Vagina (tissue), 2 donors: Measurements from ENCODE around the gene VAV3. TPM values are rescaled to one million over a fixed set of nuclear protein-coding genes. Genes with fewer than 3 reads are reported as not detected.

ENCODE experiments used
- DNase-seq, 2 donors: peaks; one replicate each; pipeline ENCODE4 v3.0.0-alpha.2; 2017; ENCODE audit errors: extremely low spot score in 2 of 2
- H3K27ac ChIP-seq: fragments of 200-600 bp; sonication (generic); one replicate; pipeline ENCODE4 v1.5.1; 2019
- H3K27me3 ChIP-seq: fragments of 200-600 bp; sonication (generic); one replicate; pipeline ENCODE4 v1.5.1; 2019
- H3K36me3 ChIP-seq, 2 donors: fragments of 200-600 bp; sonication (generic); one replicate each; pipeline ENCODE4 v1.5.1; 2017 to 2019
- H3K4me1 ChIP-seq: fragments of 200-600 bp; sonication (generic); one replicate; pipeline ENCODE4 v1.5.1; 2019
- H3K4me3 ChIP-seq, 2 donors: fragments of 200-600 bp; sonication (generic); 1 replicate in 1 of 2; 2 replicates in 1 of 2; pipeline ENCODE4 v1.5.1; 2016 to 2019
- H3K9me3 ChIP-seq: fragments of 200-600 bp; sonication (generic); one replicate; pipeline ENCODE4 v1.5.1; 2019
- CTCF ChIP-seq, 3 experiments: fragments of 450-650 bp in 2 of 3; fragments of 200-600 bp in 1 of 3; sonication (generic) in 1 of 3; IDR thresholded peaks; one replicate each; pipeline ENCODE4 v1.5.1; 2017 to 2019; ENCODE audit warnings: antibody characterized with exemption in 3 of 3, mild to moderate bottlenecking in 2 of 3, moderate library complexity in 2 of 3
- POLR2A ChIP-seq, 2 donors: fragments of 450-650 bp; IDR thresholded peaks; one replicate each; pipeline ENCODE4 v1.6.1; 2017; ENCODE audit warnings: antibody characterized with exemption in 2 of 2, mild to moderate bottlenecking in 2 of 2, moderate library complexity in 2 of 2
- POLR2AphosphoS5 ChIP-seq, 2 donors: sonication (generic); formaldehyde crosslinking; IDR thresholded peaks; one replicate each; pipeline ENCODE4 v1.9.0; 2017; ENCODE audit warnings: antibody characterized with exemption in 2 of 2, mild to moderate bottlenecking in 2 of 2, low read depth in 1 of 2; ENCODE audit not compliant: insufficient read depth in 1 of 2
- intact Hi-C: fragments of 100-400 bp; cut with DNase I; formaldehyde crosslinking; loops from one replicate; pipeline ENCODE4 v1.15.1; 2023
- total RNA-seq: library from RNA; depleted of rRNA; stranded (reverse); fragments of >200 nt; gene quantifications from one replicate; pipeline ENCODE4 v1.2.3, GENCODE V29; 2016

The VAV3 gene
- total RNA-seq, 1 donor from 2014 or later = 67.5 TPM

GRCh38 chr1:107952989-107953388 lies 12.0 kb downstream of the VAV3 start:
- H3K36me3 ChIP-seq = no peaks in the 10 kb centered on the region
- H3K27me3 ChIP-seq = no peaks in the 10 kb centered on the region
- intact Hi-C loops = no loop called here
- TF ChIP-seq POLR2AphosphoS5 (IDR thresholded peaks at IDR 0.05; ENCODE audit: insufficient read depth in 1 of 2, low read depth in 1 of 2) (no peak), CTCF (IDR thresholded peaks at IDR 0.05) (no peak), POLR2A (IDR thresholded peaks at IDR 0.05) (no peak)
- H3K9me3 ChIP-seq = no peaks in the 10 kb centered on the region
- no peaks in the 10 kb centered on the region for H3K4me1 ChIP-seq
- DNase-seq = no peak
- H3K4me3 ChIP-seq = no peak overlapping the region
- no peak overlapping the region for H3K27ac ChIP-seq

- no peak overlapping the region for H3K27ac ChIP-seq
- intact Hi-C loops = no loop called here
- no peaks in the 10 kb centered on the region for H3K4me1 ChIP-seq
- H3K36me3 ChIP-seq = no peaks in the 10 kb centered on the region
- no peaks in the 10 kb centered on the region for H3K27me3 ChIP-seq
- DNase-seq = no peak
- no peak for TF ChIP-seq POLR2A (IDR thresholded peaks at IDR 0.05)
- no peak for TF ChIP-seq CTCF (IDR thresholded peaks at IDR 0.05)
- no peak for TF ChIP-seq POLR2AphosphoS5 (IDR thresholded peaks at IDR 0.05; ENCODE audit: insufficient read depth in 1 of 2, low read depth in 1 of 2)
- no peak overlapping the region for H3K4me3 ChIP-seq
- H3K9me3 ChIP-seq = no peaks in the 10 kb centered on the region
Measured at GRCh38 chr1:107950464-107950863, 14.5 kb downstream of the VAV3 start.

- no peak for TF ChIP-seq CTCF (IDR thresholded peaks at IDR 0.05)
- no peak overlapping the region for H3K4me3 ChIP-seq
- no peaks in the 10 kb centered on the region for H3K36me3 ChIP-seq
- H3K27me3 ChIP-seq = no peaks in the 10 kb centered on the region
- no peaks in the 10 kb centered on the region for H3K9me3 ChIP-seq
- no peak overlapping the region for H3K27ac ChIP-seq
- DNase-seq = no peak
- H3K4me1 ChIP-seq = no peaks in the 10 kb centered on the region
- intact Hi-C loops = no loop called here
Measured at GRCh38 chr1:107949467-107950253, 15.3 kb downstream of the VAV3 start.

GRCh38 chr1:107946794-107947193 lies 18.2 kb downstream of the VAV3 start:
- Histone ChIP-seq H3K9me3 (no peaks in the 10 kb centered on the region), H3K27ac (no peak overlapping the region), H3K4me3 (no peak overlapping the region), H3K27me3 (no peaks in the 10 kb centered on the region), H3K4me1 (no peaks in the 10 kb centered on the region), H3K36me3 (no peaks in the 10 kb centered on the region)
- TF ChIP-seq POLR2AphosphoS5 (IDR thresholded peaks at IDR 0.05; ENCODE audit: insufficient read depth in 1 of 2, low read depth in 1 of 2) (no peak), CTCF (IDR thresholded peaks at IDR 0.05) (no peak), POLR2A (IDR thresholded peaks at IDR 0.05) (no peak)
- intact Hi-C loops = no loop called here
- no peak for DNase-seq

- Histone ChIP-seq H3K4me1 (no peaks in the 10 kb centered on the region), H3K27me3 (no peaks in the 10 kb centered on the region), H3K36me3 (no peaks in the 10 kb centered on the region), H3K27ac (no peak overlapping the region), H3K4me3 (no peak overlapping the region), H3K9me3 (no peaks in the 10 kb centered on the region)
- no peak for DNase-seq
- TF ChIP-seq POLR2AphosphoS5 (IDR thresholded peaks at IDR 0.05; ENCODE audit: insufficient read depth in 1 of 2, low read depth in 1 of 2) (no peak), CTCF (IDR thresholded peaks at IDR 0.05) (no peak)
- intact Hi-C loops = no loop called here
Measured at GRCh38 chr1:107943694-107944093, 21.3 kb downstream of the VAV3 start.
